ENCODE measurements around the gene TBL2.
"Not testable (repeated sequence)": the region's sequence is repeated elsewhere in the genome, so short reads cannot be mapped to it uniquely, and the experiment has no call there.

TBL2 gene

DNA sequence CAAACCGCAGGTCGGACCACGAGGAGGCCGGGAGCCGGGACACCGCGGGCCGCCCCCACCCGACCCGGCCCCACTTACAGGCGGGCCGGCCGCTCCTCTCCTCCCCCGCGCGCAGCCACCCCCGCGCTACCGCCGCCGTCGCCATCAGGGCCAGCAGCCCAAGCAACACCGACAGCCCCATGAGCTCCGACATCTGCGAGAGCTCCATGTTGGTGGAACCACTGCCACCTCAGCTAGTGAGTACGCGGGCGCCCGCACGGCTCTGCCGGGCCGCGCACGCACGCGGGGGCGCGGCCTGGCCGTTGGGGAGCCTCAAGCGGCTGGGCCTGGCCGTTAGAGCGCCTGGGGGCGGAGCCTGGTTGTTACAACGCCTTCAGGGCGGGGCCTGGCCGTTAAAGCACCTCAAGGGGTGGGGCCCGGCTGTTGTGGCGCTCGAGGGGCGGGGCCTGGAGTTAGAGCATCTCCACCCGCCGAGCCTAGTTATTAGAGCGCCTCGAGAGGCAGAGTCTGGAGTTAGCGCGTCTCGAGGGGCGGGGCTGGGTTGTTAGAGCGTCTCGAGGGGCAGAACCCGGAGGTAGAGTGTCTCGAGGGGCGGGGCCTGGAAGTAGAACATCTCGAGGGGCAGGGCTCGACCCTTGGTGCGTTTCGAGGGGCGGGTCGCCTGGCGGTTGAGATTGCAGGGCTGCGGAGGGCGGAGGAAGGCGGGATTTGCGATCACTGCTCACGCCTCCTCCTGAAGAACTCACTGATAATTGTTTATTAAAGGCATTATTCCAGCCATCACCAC lies at the start of gene TBL2:
TSS of gene TBL2 (minus strand) at position 238 of the 787 bp plus-strand sequence. CDS start at position 208, 30 bp downstream.
- DNase-seq (ENCODE audit: low read depth in 1 of 2, low spot score in 1 of 2), result peak; percentile 96 to 98

GRCh38 chr7:73626814-73627213 lies 48.4 kb upstream of the TBL2 start:
- no peak for DNase-seq (ENCODE audit: low read depth in 1 of 2, low spot score in 1 of 2)

DNA sequence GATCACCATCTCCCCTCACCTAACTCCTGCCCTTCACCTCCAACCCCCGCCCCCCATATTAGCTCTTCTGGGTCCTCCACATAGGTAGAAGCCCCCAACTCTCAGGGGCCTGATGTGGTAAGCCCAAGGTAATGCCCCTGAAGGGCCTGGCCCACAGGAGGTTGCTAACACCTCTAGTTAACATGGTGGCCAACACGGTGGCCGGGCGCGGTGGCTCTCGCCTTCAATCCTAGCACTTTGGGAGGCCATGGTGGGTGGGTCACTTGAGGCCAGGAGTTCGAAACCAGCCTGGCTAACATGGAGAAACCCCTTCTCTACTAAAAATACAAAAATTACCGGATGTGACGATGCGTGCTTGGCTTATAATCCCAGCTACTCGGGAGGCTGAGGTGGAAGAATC lies 46.9 kb upstream of the TBL2 start:
- DNase-seq (ENCODE audit: low read depth in 1 of 2, low spot score in 1 of 2), result no peak

- no peak for DNase-seq (ENCODE audit: low read depth in 1 of 2, low spot score in 1 of 2)
Observed at GRCh38 chr7:73624669-73625001, 46.3 kb upstream of the TBL2 start.

GRCh38 chr7:73623798-73624668 lies 45.7 kb upstream of the TBL2 start, which contains the start of gene MLXIPL:
MLXIPL (minus strand) TSS chr7:73624522; CDS start chr7:73624492, 30 bp downstream.
- peak in 1 of 2 donors; percentile 29 for DNase-seq (ENCODE audit: low read depth in 1 of 2, low spot score in 1 of 2)

GRCh38 chr7:73622909-73623797 lies 44.8 kb upstream of the TBL2 start:
- DNase-seq (ENCODE audit: low read depth in 1 of 2, low spot score in 1 of 2), result no peak

DNA sequence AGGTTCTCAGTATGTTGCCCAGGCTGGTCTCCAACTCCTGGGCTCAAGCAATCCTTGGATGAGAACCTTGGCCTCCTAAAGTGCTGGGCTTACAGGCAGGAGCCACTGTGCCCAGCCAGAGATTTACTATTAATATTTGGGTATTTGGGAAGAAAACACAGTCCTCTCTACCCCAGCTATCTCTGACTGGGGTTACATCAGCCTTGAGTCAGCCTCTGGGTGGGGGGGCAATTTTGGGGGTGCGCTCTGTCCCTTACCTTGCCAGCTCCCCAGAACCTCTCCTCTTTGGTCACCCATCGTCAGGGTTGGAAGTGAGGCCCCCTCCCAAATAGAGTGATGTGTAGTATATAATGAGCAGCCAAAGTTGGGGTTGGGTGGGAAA lies 44.1 kb upstream of the TBL2 start:
- DNase-seq (ENCODE audit: low read depth in 1 of 2, low spot score in 1 of 2), result no peak

GRCh38 chr7:73621168-73622063 lies 43.0 kb upstream of the TBL2 start:
- no peak for DNase-seq (ENCODE audit: low read depth in 1 of 2, low spot score in 1 of 2)

- DNase-seq (ENCODE audit: low read depth in 1 of 2, low spot score in 1 of 2), result not testable (repeated sequence)
Observed at GRCh38 chr7:73619394-73619793, 41.0 kb upstream of the TBL2 start.

- DNase-seq (ENCODE audit: low read depth in 1 of 2, low spot score in 1 of 2), result no peak
Observed at GRCh38 chr7:73618538-73618937, 40.2 kb upstream of the TBL2 start.

DNA sequence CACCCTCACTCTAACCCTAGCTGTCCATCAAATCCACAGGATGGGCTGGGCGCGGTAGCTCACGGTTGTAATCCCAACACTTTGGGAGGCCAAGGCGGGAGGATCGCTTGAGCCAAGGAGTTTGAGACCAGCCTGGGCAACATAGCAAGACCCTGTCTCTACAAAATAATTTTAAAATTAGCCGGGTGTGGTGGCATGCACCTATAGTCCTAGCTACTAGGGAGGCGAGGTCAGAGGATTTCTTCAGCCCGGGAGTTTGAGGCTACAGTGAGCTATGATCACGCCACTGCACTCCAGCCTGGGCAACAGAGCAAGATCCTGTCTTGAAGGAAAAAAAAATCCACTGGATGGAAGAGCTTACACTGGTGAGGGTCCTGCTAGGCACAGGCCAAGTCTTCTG lies 39.1 kb upstream of the TBL2 start:
- not testable (repeated sequence) for DNase-seq (ENCODE audit: low read depth in 1 of 2, low spot score in 1 of 2)

- no peak for DNase-seq (ENCODE audit: low read depth in 1 of 2, low spot score in 1 of 2)
Observed at GRCh38 chr7:73615886-73616285, 37.5 kb upstream of the TBL2 start.

DNA sequence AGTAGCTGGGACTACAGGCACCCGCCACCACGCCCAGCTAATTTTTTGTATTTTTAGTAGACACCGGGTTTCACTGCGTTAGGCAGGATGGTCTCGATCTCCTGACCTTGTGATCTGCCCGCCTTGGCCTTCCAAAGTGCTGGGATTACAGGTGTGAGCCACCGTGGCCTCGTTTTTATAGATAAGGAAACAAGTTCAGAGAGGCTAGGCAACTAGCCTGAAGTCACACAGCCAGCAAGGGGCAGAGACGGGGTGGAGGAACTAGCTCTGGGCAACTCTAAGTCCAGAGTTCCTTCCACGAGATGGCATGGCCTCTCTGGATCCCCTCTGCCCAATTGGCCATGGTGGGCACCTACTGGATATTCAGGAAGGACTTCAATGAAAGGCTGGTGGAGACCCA lies 36.6 kb upstream of the TBL2 start:
- DNase-seq (ENCODE audit: low read depth in 1 of 2, low spot score in 1 of 2), result not testable (repeated sequence)

DNA sequence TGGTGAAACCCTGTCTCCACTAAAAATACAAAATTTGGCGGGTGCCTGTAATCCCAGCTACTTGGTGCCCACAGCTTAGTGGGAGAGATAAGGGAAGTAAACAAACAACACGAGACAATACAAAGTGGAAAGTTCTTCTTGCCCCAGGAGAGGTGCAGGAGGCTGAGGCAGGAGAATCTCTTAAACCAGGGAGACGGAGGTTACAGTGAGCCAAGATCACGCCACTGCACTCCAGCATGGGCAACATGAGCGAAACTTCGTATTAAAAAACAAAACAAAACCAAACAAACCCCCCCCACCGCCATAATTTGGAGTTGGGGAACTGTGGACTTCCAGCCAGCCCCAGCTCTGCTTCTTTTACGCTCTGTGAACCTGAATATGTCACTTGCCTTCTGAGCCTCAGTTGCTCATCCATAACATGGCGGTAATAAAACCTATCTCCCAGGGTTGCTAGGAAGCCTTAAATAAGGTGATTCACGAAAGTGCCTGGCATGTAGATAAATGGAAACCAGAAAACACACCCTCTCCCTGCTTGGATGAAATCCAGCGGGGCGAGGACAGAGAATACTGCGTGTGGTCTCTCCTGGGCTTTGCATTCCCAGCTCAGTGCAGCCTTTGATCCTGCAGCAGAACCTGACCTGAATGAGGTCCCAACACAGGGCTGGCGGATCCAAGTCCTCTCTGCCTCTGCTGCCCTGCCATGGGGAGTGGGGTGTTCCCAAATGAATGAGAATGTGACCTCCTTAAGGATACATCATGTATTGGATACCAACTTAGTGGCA lies 35.8 kb upstream of the TBL2 start:
- DNase-seq (ENCODE audit: low read depth in 1 of 2, low spot score in 1 of 2), result no peak

DNA sequence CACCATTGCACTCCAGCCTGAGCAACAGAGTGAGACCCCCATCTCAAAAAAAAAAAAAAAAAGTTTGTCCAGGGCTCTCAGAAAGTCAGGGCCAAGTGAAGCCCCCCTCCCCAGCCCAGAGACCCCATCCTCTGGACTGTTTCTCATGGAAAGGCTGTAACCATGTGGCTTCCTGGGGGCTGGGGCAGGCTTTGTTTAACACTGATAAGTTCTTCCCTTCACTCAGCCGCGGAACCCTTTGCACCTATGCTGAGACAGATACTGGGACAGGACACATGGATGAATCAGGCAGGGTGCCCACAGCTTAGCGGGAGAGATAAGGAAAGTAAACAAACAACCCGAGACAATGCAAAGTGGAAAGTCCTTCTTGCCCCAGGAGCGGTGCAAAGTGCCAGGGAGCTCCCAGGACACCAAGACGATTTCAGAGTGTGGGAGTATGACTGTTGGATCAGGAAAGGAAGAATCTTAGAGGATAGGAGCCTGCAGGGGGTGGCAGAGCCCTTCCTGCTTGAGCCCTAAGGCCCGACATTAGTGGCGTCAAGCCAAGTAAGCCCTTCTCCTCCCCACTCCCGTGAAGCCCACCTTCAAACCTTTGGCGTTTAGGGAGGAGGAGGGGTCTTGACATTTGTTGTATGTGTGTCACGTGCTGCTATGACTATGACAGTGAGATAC lies 34.4 kb upstream of the TBL2 start:
- no peak for DNase-seq (ENCODE audit: low read depth in 1 of 2, low spot score in 1 of 2)

DNA sequence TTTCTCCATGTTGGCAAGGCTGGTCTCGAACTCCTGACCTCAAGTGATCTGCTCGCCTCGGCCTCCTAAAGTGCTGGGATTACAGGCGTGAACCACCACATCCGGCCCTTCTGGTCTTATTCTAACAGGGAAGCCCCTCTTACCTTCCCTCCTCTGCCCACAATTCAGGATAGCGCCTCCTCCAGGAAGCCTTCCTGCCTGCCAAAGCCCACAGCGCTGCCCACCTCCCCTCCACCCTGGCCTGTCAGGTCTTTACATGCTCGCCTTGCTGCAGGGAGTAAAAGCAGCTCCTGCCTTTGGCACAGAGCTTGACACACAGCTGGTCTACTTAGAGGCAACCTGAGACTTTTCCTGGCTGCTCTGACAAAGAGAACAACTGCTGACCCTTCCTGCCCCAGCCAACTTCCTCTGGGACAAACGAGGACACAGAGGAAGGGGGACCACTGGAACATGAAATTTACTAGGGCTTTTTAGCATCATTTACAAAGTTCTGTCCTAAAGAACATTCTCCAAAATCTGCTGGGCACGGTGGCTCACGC lies 32.7 kb upstream of the TBL2 start:
- DNase-seq (ENCODE audit: low read depth in 1 of 2, low spot score in 1 of 2), result no peak

- DNase-seq (ENCODE audit: low read depth in 1 of 2, low spot score in 1 of 2), result no peak
Observed at GRCh38 chr7:73610105-73610504, 31.7 kb upstream of the TBL2 start.

- DNase-seq (ENCODE audit: low read depth in 1 of 2, low spot score in 1 of 2), result not testable (repeated sequence)
Observed at GRCh38 chr7:73607692-73607983, 29.3 kb upstream of the TBL2 start.
